SK-N-SH (cell line): ENCODE data around the gene ARMC9. TPM values are rescaled to one million over a fixed set of nuclear protein-coding genes. Genes with fewer than 3 reads are reported as not detected.

ENCODE experiments used
- CTCF ChIA-PET: fragments of 300-600, 350-600 bp; formaldehyde crosslinking; extraction: SDS; loops from one replicate; lab custom pipeline; 2021; lab: Yijun Ruan, JAX
- POLR2A ChIA-PET: fragments of 350-600 bp; sonication (Branson Sonifier 250); formaldehyde crosslinking; extraction: SDS; loops from one replicate; lab custom pipeline; 2020; ENCODE audit warnings: antibody characterized with exemption, inconsistent platforms; lab: Yijun Ruan, JAX
- DNase-seq: peaks from one replicate; pipeline ENCODE4 v3.0.0; 2012
- H2AFZ ChIP-seq: fragments of 200-600 bp; sonication (generic); 2 replicates; pipeline ENCODE4 v1.8.1; 2016; ENCODE audit warnings: antibody characterized with exemption, mild to moderate bottlenecking, low read depth
- H3F3A ChIP-seq: fragments of 200-600 bp; sonication (generic); replicated peaks from 2 replicates; pipeline ENCODE3; 2016; ENCODE audit warnings: antibody characterized with exemption, mild to moderate bottlenecking; ENCODE audit not compliant: insufficient read depth
- H3K27ac ChIP-seq, 2 experiments: fragments of 200-500 bp in 1 of 2; fragments of 200-600 bp in 1 of 2; sonication (Bioruptor generic) in 1 of 2; sonication (generic), shearing (Covaris generic) in 1 of 2; 2 replicates each; pipeline versions ENCODE4 v1.5.1 to v1.6.1; 2014 to 2016; ENCODE audit warnings: low read depth in 2 of 2, inconsistent platforms in 1 of 2, low read length in 1 of 2, mild to moderate bottlenecking in 1 of 2, mixed read lengths in 1 of 2
- H3K27me3 ChIP-seq: fragments of 200-600 bp; sonication (generic), shearing (Covaris generic); 2 replicates; pipeline ENCODE4 v1.6.1; 2016; ENCODE audit warnings: mixed run types; ENCODE audit not compliant: insufficient read depth
- H3K36me3 ChIP-seq, 2 experiments: fragments of 200-500 bp in 1 of 2; fragments of 200-600 bp in 1 of 2; sonication (Bioruptor generic) in 1 of 2; sonication (generic) in 1 of 2; replicated peaks in 1 of 2; 2 replicates each; pipeline versions ENCODE3 to v1.5.1; 2014 to 2016; ENCODE audit warnings: low read length in 1 of 2, mild to moderate bottlenecking in 1 of 2; ENCODE audit not compliant: insufficient read depth in 2 of 2, control insufficient read depth in 1 of 2
- H3K4me1 ChIP-seq, 2 experiments: fragments of 200-500 bp in 1 of 2; fragments of 200-600 bp in 1 of 2; sonication (Bioruptor generic) in 1 of 2; sonication (generic), shearing (Covaris generic) in 1 of 2; 2 replicates each; pipeline versions ENCODE4 v1.5.1 to v1.6.1; 2014 to 2016; ENCODE audit warnings: low read depth in 1 of 2, low read length in 1 of 2, mixed run types in 1 of 2; ENCODE audit not compliant: insufficient read depth in 2 of 2, control insufficient read depth in 1 of 2
- H3K4me2 ChIP-seq: fragments of 200-600 bp; sonication (generic), shearing (Covaris generic); 2 replicates; pipeline ENCODE4 v1.6.1; 2017; ENCODE audit warnings: mixed run types
- H3K4me3 ChIP-seq, 2 experiments: fragments of 200-500 bp in 1 of 2; fragments of 200-600 bp in 1 of 2; sonication (Bioruptor generic) in 1 of 2; sonication (generic), shearing (Covaris generic) in 1 of 2; 2 replicates each; pipeline versions ENCODE4 v1.5.1 to v1.8.1; 2014 to 2016; ENCODE audit warnings: low read depth in 2 of 2, inconsistent platforms in 1 of 2, low read length in 1 of 2, mild to moderate bottlenecking in 1 of 2, mixed read lengths in 1 of 2, moderate library complexity in 1 of 2
- H3K79me2 ChIP-seq: fragments of 200-600 bp; sonication (generic); 2 replicates; pipeline ENCODE4 v1.8.1; 2017; ENCODE audit warnings: mild to moderate bottlenecking; ENCODE audit not compliant: insufficient read depth
- H3K9ac ChIP-seq: fragments of 200-600 bp; sonication (generic); 2 replicates; pipeline ENCODE4 v1.6.1; 2017; ENCODE audit warnings: mixed run types
- H3K9me2 ChIP-seq: fragments of 200-600 bp; sonication (generic); 2 replicates; pipeline ENCODE4 v1.6.1; 2017; ENCODE audit warnings: mixed run types
- H3K9me3 ChIP-seq: fragments of 200-600 bp; sonication (generic); 2 replicates; pipeline ENCODE4 v1.6.1; 2017; ENCODE audit warnings: mixed run types, mild to moderate bottlenecking, moderate library complexity
- H4K20me1 ChIP-seq: fragments of 200-600 bp; sonication (generic); 2 replicates; pipeline ENCODE4 v1.6.1; 2017; ENCODE audit warnings: mild to moderate bottlenecking, mixed run types; ENCODE audit not compliant: insufficient read depth
- CHD2 ChIP-seq: fragments of 150-350 bp; IDR thresholded peaks from 2 replicates; pipeline ENCODE4 v1.6.1; 2018; ENCODE audit warnings: low read length; ENCODE audit not compliant: partially characterized antibody
- FOSL2 ChIP-seq: IDR thresholded peaks from 2 replicates; pipeline ENCODE4 v1.4.0; 2012; ENCODE audit warnings: low read depth, mild to moderate bottlenecking, moderate library complexity, borderline replicate concordance
- RFX5 ChIP-seq: IDR thresholded peaks from 2 replicates; pipeline ENCODE4 v1.6.1; 2012; ENCODE audit warnings: mild to moderate bottlenecking, improper control_type of control experiment, low read length
- TCF12 ChIP-seq: IDR thresholded peaks from 2 replicates; pipeline ENCODE4 v1.4.0; 2012
- WGBS: methylation state at CpG from one replicate; pipeline ENCODE4 v1.1.6; 2017; ENCODE audit warnings: low lambda C conversion rate; 5-methylcytosine and 5-hydroxymethylcytosine counted together
- polyA plus RNA-seq, 3 experiments: library from polyadenylated mRNA; depleted of rRNA; stranded (reverse); fragments of >200 nt; gene quantifications; 2 replicates each; pipeline ENCODE4 v1.2.3, GENCODE V29; 2012
- TF ChIP-seq, protein P1 (sequence below): IDR thresholded peaks from 2 replicates; pipeline ENCODE4 v1.4.0; 2012; ENCODE audit warnings: low read depth, borderline replicate concordance
- TF ChIP-seq, protein P2 (sequence below): IDR thresholded peaks from 2 replicates; pipeline ENCODE4 v1.4.0; 2012; ENCODE audit warnings: low read depth
- TF ChIP-seq, protein P3 (sequence below): IDR thresholded peaks from 2 replicates; pipeline ENCODE4; 2012

ARMC9 gene
- polyA plus RNA-seq, 1 of the 3 experiments (the other 2 are of a cell fraction): 25.3 TPM

DNA sequence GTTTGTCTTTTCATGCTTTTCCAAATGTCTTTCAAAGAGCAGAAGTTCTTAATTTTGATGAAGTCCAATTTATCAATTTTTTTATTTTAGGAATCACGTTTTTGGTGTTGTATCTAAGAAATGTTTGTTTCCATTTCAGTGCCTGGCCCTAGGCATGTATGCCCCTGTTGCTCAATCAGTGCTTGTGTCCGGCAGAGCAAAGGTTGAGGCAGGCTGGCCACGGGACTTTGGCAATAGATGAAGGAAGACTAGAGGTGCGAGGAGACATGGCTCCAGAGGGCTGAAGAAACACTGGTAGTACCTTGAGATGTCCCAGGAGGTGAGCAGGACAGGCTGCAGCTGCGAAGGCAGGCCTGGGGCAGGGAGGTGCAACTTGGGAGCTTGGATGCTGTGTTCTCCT is 187.0 kb downstream of the ARMC9 start:
- peaks cover 7% of the 10 kb centered on the region; the same call in 1 of the 2 replicates for H3K9me3 ChIP-seq
- POLR2A ChIA-PET: no interaction called here
- H3K4me3 ChIP-seq: no peak overlapping the region
- no peak overlapping the region for H3K4me2 ChIP-seq
- H3K27ac ChIP-seq: no peak overlapping the region
- WGBS: 64% methylated on average over 5 of the region's 5 CpGs
- no peaks in the 10 kb centered on the region for H3K27me3 ChIP-seq
- H4K20me1 ChIP-seq: no peaks in the 10 kb centered on the region
- no peak overlapping the region for H3K9ac ChIP-seq
- H3K36me3 ChIP-seq: no peaks in the 10 kb centered on the region
- no peak for TF ChIP-seq FOSL2
- TF ChIP-seq, protein P1, sequence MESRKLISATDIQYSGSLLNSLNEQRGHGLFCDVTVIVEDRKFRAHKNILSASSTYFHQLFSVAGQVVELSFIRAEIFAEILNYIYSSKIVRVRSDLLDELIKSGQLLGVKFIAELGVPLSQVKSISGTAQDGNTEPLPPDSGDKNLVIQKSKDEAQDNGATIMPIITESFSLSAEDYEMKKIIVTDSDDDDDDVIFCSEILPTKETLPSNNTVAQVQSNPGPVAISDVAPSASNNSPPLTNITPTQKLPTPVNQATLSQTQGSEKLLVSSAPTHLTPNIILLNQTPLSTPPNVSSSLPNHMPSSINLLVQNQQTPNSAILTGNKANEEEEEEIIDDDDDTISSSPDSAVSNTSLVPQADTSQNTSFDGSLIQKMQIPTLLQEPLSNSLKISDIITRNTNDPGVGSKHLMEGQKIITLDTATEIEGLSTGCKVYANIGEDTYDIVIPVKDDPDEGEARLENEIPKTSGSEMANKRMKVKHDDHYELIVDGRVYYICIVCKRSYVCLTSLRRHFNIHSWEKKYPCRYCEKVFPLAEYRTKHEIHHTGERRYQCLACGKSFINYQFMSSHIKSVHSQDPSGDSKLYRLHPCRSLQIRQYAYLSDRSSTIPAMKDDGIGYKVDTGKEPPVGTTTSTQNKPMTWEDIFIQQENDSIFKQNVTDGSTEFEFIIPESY: no peak
- no peak for TF ChIP-seq TCF12
- TF ChIP-seq RFX5: no peak
- TF ChIP-seq, all 33 proteins: peak for 0
- CTCF ChIA-PET: no interaction called here
- no peak for DNase-seq
- Histone ChIP-seq H3F3A (no peaks in the 10 kb centered on the region), H2AFZ (no peak overlapping the region), H3K4me1 (peaks cover 6 to 16% of the 10 kb centered on the region in 2 experiments; a peak in 2 of 4 replicates), H3K9me2 (no peaks in the 10 kb centered on the region), H3K79me2 (no peaks in the 10 kb centered on the region)

DNA sequence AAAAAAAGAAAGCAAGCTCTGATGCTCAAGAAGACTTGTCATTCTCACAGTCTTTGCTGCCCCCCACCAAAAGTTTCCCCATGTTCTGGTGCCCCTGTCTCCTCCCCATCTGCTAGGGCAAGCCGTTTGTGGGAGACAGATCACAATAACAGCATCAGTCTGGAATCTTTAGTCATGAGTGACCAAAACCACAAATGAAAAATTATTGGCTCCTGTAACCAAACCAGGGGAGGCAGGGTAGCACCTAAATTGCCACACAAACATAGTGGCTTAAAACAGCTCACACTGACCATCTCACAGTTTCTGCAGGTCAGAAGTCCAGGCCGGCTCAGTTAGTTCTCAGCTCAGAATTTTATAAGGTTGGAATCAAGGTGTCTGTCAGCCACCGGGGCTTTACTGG is 188.0 kb downstream of the ARMC9 start:
- Histone ChIP-seq H3K27ac (no peak overlapping the region), H3K4me3 (no peak overlapping the region), H3K9ac (no peak overlapping the region), H3K9me2 (no peaks in the 10 kb centered on the region), H3F3A (no peaks in the 10 kb centered on the region), H3K27me3 (no peaks in the 10 kb centered on the region), H3K36me3 (no peaks in the 10 kb centered on the region), H3K4me2 (no peak overlapping the region), H4K20me1 (no peaks in the 10 kb centered on the region), H3K4me1 (peaks cover 6 to 20% of the 10 kb centered on the region in 2 experiments; a peak in 2 of 4 replicates), H2AFZ (no peak overlapping the region), H3K9me3 (peaks cover 7% of the 10 kb centered on the region; the same call in 1 of the 2 replicates), H3K79me2 (no peaks in the 10 kb centered on the region)
- DNase-seq: no peak
- WGBS: 58% methylated on average over 3 of the region's 3 CpGs
- ChIA-PET CTCF (interaction anchor here (1.3 kb wide), 1 partner anchor 159 kb away, joined by 3 read pairs; no protein-coding TSS in a partner anchor), POLR2A (no interaction called here)
- TF ChIP-seq, protein P2, sequence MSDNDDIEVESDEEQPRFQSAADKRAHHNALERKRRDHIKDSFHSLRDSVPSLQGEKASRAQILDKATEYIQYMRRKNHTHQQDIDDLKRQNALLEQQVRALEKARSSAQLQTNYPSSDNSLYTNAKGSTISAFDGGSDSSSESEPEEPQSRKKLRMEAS: no peak
- TF ChIP-seq, protein P3, sequence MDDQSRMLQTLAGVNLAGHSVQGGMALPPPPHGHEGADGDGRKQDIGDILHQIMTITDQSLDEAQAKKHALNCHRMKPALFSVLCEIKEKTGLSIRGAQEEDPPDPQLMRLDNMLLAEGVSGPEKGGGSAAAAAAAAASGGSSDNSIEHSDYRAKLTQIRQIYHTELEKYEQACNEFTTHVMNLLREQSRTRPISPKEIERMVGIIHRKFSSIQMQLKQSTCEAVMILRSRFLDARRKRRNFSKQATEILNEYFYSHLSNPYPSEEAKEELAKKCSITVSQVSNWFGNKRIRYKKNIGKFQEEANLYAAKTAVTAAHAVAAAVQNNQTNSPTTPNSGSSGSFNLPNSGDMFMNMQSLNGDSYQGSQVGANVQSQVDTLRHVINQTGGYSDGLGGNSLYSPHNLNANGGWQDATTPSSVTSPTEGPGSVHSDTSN: peak; percentile 32; the same call in 1 of the 2 replicates
- TF ChIP-seq CHD2: no peak
- TF ChIP-seq TCF12: peak; percentile 41; the same call in 1 of the 2 replicates
